ENCODE measurements around the gene ZBTB8OS.
"Not testable (repeated sequence)": the region's sequence is repeated elsewhere in the genome, so short reads cannot be mapped to it uniquely, and the experiment has no call there.

Gene ZBTB8OS

DNA sequence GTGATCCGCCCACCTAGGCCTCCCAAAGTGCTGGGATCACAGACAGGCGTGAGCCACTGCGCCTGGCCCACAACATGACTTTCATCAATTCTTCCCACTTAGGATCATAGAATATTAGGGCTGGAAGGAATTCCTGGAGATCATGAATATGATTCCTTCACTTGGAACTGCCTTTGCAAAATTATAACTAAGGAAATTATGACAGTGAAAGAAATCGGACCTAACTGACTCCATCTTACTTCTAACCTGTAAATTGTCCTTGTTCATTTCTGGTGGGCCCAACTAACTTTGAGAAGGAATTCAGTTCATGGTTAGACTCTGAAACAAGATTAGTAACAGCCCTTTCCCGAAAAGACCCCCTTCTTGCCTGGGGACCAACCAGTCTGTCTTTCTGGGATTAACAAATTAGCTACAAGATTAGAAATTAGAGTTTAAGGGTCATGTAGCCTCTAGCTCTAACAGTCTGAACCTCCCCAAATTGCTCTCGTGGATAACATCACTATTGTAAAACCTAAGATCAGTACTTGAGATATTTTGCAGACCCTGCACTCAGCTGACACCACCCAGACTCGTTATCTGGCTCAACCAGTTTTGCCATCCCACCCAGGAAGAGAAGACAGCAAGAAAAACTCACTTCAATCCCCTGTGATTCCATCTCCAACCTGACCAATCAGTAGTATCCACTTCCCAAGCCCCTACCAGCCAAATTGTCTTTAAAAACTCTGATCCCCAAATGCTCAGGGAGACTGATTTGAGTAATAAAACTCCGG lies 14.7 kb downstream of the ZBTB8OS start:
- TF ChIP-seq GATA1 (IDR thresholded peaks at IDR 0.05; ENCODE audit: low read depth, low read length) (no peak), POLR2A (IDR thresholded peaks at IDR 0.05; ENCODE audit: low read length) (no peak)

GRCh38 chr1:32632829-32633228 lies 17.5 kb downstream of the ZBTB8OS start:
- DNase-seq = no peak
- TF ChIP-seq POLR2A (IDR thresholded peaks at IDR 0.05; ENCODE audit: low read length) (no peak), GATA1 (IDR thresholded peaks at IDR 0.05; ENCODE audit: low read depth, low read length) (no peak)

More for the DNA sequence above, 14.7 kb downstream of the ZBTB8OS start:
- DNase-seq = peak in 1 of 2 experiments; percentile 15

DNA sequence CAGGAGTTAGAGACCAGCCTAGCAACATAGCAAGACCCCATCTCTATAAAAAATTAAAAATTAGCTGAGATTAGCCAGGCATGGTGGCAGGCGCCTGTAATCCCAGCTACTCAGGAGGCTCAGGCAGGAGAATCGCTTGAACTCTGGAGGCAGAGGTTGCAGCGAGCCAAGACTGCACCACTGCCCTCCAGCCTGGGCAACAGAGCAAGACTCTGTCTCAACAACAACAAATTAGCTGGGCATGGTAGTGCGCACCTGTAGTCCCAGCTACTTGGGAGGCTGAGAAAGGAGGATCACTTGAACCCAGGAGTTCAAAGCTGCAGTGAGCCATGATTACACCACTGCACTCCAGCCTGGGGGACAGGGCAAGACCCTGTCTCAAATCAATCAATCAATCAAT lies 20.2 kb downstream of the ZBTB8OS start:
- DNase-seq = not testable (repeated sequence)

DNA sequence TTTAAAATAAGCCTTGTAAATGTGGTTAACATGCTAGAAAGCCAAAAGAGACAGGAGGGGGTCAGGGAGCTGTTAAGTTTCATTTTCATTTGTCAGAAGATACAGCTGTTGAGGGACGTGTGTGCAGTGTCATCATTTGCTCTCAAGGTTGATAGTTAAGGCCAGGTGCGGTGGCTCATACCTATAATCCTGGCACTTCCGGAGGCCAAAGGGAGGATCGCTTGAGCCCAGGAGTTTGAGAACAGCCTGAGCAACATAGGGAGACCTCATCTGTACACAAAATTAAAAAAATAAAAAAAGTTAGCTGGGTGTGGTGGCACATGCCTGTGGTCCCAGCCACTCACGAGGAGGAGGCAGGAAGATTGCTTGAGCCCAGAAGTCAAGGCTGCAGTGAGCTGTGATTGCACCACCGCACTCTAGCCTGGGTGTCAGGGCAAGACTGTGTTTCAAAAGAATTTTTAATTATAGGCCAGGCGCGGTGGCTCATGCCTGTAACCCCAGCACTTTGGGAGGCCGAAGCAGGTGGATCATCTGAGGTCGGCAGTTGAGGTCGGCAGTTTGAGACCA lies 22.7 kb downstream of the ZBTB8OS start:
- no peak for TF ChIP-seq GATA1 (IDR thresholded peaks at IDR 0.05; ENCODE audit: low read depth, low read length)
- TF ChIP-seq POLR2A (IDR thresholded peaks at IDR 0.05; ENCODE audit: low read length) = no peak
- no peak for DNase-seq

DNA sequence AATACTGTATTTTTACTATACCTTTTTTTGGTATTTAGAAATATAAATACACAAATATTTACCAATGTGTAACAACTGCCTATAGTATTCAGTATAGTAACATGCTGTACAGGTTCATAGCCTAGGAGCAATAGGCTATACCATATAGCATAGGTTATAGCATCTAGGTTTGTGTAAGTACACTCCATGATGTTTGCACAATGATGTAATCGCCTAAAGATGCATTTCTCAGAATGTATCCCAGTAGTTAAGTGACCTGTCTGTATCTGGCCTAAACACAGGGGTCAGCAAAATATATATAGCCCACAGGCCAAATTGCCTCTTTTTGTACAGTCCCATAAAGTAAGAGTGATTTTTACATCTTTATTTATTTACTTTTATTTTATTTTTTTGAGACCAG lies 24.2 kb downstream of the ZBTB8OS start:
- no peak for DNase-seq
- TF ChIP-seq GATA1 (IDR thresholded peaks at IDR 0.05; ENCODE audit: low read depth, low read length) (no peak), POLR2A (IDR thresholded peaks at IDR 0.05; ENCODE audit: low read length) (no peak)

- TF ChIP-seq GATA1 (IDR thresholded peaks at IDR 0.05; ENCODE audit: low read depth, low read length) = no peak
- TF ChIP-seq POLR2A (IDR thresholded peaks at IDR 0.05; ENCODE audit: low read length) = no peak
- DNase-seq = no peak
Measured at GRCh38 chr1:32623775-32624174, 26.6 kb downstream of the ZBTB8OS start.

GRCh38 chr1:32622806-32623681 lies 27.3 kb downstream of the ZBTB8OS start:
- no peak for DNase-seq
- TF ChIP-seq POLR2A (IDR thresholded peaks at IDR 0.05; ENCODE audit: low read length) (no peak), GATA1 (IDR thresholded peaks at IDR 0.05; ENCODE audit: low read depth, low read length) (no peak)

DNA sequence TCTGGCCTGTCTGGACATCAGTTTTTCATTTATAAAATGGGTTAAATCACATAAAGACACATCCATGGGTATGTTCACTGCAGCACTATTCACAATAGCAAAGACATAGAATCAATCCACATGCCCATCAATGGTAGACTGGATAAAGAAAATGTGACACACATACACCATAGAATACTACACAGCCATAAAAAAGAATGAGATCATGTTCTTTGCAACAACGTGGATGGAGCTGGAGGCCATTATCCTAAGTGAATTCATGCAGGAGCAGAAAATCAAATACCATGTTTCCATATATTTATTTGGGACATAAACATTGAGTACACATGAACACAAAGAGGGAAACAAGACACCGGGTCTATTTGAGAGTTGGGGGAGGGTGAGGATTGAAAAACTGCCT lies 28.1 kb downstream of the ZBTB8OS start:
- DNase-seq = no peak
- no peak for TF ChIP-seq POLR2A (IDR thresholded peaks at IDR 0.05; ENCODE audit: low read length)
- no peak for TF ChIP-seq GATA1 (IDR thresholded peaks at IDR 0.05; ENCODE audit: low read depth, low read length)

DNA sequence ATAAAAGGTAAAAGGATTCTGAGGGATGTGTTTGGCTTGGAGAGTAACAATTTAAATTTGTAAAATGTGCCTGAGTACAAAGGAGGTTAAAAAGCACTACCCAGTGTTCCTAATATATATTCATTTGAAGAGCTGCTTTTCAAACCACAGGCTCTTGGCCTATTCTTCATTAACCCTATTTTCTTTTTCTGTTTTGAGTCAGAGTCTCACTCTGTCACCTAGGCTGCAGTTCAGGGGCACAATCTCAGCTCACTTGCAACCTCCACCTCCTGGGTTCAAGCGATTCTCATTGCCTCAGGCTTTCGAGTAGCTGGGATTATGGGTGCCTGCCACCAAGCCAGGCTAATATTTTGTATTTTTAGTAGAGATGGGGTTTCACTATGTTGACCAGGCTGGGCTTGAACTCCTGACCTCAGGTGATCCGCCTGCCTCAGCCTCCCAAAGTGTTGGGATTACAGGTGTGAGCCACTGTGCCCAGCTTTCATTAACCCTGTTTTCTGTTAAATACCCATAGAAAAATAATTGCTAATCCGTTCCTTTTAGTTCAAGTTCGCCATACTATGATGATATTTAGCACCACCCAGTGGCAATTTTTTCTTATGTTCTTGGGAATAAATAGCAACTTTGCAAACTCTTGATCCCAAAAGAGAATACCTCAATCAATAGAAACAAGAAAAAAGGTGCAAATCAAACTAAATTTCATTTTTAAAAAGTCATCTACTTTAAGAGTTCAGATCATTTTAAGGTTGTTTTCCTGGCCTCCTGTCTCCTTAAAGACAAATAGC lies 30.5 kb downstream of the ZBTB8OS start:
- DNase-seq = no peak
- TF ChIP-seq GATA1 (IDR thresholded peaks at IDR 0.05; ENCODE audit: low read depth, low read length) (no peak), POLR2A (IDR thresholded peaks at IDR 0.05; ENCODE audit: low read length) (no peak)

- DNase-seq = peak in 1 of 2 experiments; percentile 21
- TF ChIP-seq GATA1 (IDR thresholded peaks at IDR 0.05; ENCODE audit: low read depth, low read length) = no peak
- no peak for TF ChIP-seq POLR2A (IDR thresholded peaks at IDR 0.05; ENCODE audit: low read length)
Measured at GRCh38 chr1:32618673-32619221, 31.6 kb downstream of the ZBTB8OS start.

DNA sequence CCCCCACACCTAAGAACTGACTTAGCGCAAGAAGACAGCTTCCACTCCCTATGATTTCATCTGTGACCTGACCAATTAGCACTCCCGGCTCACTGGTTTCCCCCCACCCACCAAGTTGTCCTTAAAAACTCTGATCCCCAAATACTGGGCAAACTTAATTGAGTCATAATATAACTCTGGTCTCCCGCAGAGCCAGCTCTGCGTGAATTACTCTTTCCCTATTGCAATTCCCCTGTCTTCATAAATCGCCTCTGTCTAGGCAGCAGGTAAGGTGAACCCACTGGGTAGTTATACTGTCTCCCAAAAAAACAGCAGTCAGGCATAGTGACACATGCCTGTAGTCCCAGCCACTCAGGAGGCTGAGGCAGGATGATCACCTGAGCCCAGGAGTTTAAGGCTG lies 36.9 kb downstream of the ZBTB8OS start:
- no peak for DNase-seq
- TF ChIP-seq GATA1 (IDR thresholded peaks at IDR 0.05; ENCODE audit: low read depth, low read length) (no peak), POLR2A (IDR thresholded peaks at IDR 0.05; ENCODE audit: low read length) (no peak)

- TF ChIP-seq POLR2A (IDR thresholded peaks at IDR 0.05; ENCODE audit: low read length) = peak; percentile 31
- no peak for TF ChIP-seq GATA1 (IDR thresholded peaks at IDR 0.05; ENCODE audit: low read depth, low read length)
- DNase-seq = peak; percentile 67 to 70
Measured at GRCh38 chr1:32612189-32612881, 38.0 kb downstream of the ZBTB8OS start.

GRCh38 chr1:32611859-32612188 lies 38.5 kb downstream of the ZBTB8OS start:
- DNase-seq = no peak
- TF ChIP-seq GATA1 (IDR thresholded peaks at IDR 0.05; ENCODE audit: low read depth, low read length) = no peak
- no peak for TF ChIP-seq POLR2A (IDR thresholded peaks at IDR 0.05; ENCODE audit: low read length)
